GM18858 (cell line): ENCODE results near the gene NOTCH2NLA.
"Not testable (repeated sequence)": the region's sequence is repeated elsewhere in the genome, so short reads cannot be mapped to it uniquely, and the experiment has no call there.

Experiments used
- ATAC-seq: cut with Tn5 transposase; IDR thresholded peaks from one replicate; pipeline ENCODE4 v1.9.1; 2021; ENCODE audit not compliant: unreplicated experiment

Gene NOTCH2NLA

GRCh38 chr1:146167740-146168139, 61.1 kb downstream of the NOTCH2NLA start:
- not testable (repeated sequence) for ATAC-seq

- not testable (repeated sequence) for ATAC-seq
Measured at GRCh38 chr1:146167273-146167672, 61.5 kb downstream of the NOTCH2NLA start.

- ATAC-seq, result not testable (repeated sequence)
Measured at GRCh38 chr1:146144465-146144864, 84.4 kb downstream of the NOTCH2NLA start, which contains the start of gene NBPF10. Gene NBPF10, minus strand, starts transcription at chr1:146144804. Its CDS starts 35 bp downstream, at chr1:146144769.
